GM23338 (cell line): ENCODE results near the gene CLCN6.

Source experiments
- CREB1 ChIP-seq: fragments of 250-450 bp; sonication (Bioruptor Pico); IDR thresholded peaks from 2 replicates; pipeline ENCODE4 v1.5.0; 2020; ENCODE audit warnings: low read depth, mild to moderate bottlenecking, moderate library complexity
- EZH2phosphoT487 ChIP-seq: fragments of 200-600 bp; sonication (generic); IDR thresholded peaks from one replicate; pipeline ENCODE4 v1.8.1; 2018; ENCODE audit warnings: antibody characterized with exemption; ENCODE audit not compliant: unreplicated experiment

DNA sequence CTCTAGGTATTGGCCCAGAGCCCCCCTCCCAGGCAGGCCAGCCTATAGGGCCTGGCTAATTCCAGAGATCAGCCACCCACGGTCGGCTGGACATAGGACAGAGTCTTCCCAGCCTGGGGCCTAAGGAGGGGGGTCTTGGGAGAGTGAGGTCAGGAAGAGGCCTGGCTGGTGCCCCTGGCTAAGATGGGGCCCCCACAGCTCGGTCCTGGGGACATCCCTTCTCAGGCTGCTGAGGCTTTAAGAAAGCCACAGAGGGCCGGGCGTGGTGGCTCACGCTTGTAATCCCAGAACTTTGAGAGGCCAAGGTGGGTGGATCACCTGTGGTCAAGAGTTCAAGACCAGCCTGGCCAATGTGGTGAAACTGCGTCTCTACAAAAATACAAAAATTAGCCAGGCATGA, 41.5 kb upstream of the CLCN6 start:
- no peak for TF ChIP-seq EZH2phosphoT487
- no peak for TF ChIP-seq CREB1 (CRISPR knock-in tag)
